Body of pancreas (tissue), 4 donors: ENCODE results near the gene POU3F1.

Experiments used
- POLR2A ChIP-seq, 3 donors: fragments of 450-650 bp; IDR thresholded peaks; one replicate each; pipeline ENCODE4 v1.6.1; 2016; ENCODE audit warnings: antibody characterized with exemption in 3 of 3, mild to moderate bottlenecking in 2 of 3
- TF ChIP-seq, protein P1 (sequence below), 7 experiments: fragments of 450-650 bp in 4 of 7; fragments of 200-600 bp in 3 of 7; sonication (generic) in 3 of 7; IDR thresholded peaks; one replicate each; pipeline ENCODE4 v1.5.1; 2016 to 2019; ENCODE audit warnings: antibody characterized with exemption in 7 of 7

DNA sequence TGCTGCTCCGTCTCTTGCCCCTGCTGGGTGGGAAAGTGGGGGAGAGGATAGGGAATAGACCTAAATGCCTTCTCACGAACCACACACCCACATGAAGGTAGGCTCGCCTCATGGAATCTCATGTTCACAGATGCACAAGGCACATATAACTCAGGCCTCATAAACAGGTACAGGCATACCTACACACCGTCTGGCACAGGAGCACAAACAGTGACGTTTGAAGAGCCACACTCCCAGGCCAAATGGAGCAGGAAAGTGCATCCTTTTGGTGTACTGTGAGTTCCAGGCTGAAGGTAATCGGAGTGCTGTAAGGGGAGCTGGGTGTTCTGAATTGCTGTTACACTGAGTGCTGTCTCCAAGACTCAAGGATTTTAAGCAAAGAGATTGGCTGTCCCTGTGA, 20.9 kb downstream of the POU3F1 start:
- TF ChIP-seq, protein P1, sequence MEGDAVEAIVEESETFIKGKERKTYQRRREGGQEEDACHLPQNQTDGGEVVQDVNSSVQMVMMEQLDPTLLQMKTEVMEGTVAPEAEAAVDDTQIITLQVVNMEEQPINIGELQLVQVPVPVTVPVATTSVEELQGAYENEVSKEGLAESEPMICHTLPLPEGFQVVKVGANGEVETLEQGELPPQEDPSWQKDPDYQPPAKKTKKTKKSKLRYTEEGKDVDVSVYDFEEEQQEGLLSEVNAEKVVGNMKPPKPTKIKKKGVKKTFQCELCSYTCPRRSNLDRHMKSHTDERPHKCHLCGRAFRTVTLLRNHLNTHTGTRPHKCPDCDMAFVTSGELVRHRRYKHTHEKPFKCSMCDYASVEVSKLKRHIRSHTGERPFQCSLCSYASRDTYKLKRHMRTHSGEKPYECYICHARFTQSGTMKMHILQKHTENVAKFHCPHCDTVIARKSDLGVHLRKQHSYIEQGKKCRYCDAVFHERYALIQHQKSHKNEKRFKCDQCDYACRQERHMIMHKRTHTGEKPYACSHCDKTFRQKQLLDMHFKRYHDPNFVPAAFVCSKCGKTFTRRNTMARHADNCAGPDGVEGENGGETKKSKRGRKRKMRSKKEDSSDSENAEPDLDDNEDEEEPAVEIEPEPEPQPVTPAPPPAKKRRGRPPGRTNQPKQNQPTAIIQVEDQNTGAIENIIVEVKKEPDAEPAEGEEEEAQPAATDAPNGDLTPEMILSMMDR (IDR thresholded peaks at IDR 0.05): no peak
- no peak for TF ChIP-seq POLR2A (IDR thresholded peaks at IDR 0.05)
